ENCODE results near the gene LAPTM4A.
"Not testable (repeated sequence)": the region's sequence is repeated elsewhere in the genome, so short reads cannot be mapped to it uniquely, and the experiment has no call there.

LAPTM4A gene

GRCh38 chr2:20052861-20053281 lies 1.4 kb upstream of the LAPTM4A start:
- in situ Hi-C loops (cut with HindIII; ENCODE audit: low sequenced_read_pairs), result no loop called here

- in situ Hi-C loops (cut with HindIII; ENCODE audit: low sequenced_read_pairs), result no loop called here
Measured at GRCh38 chr2:20052229-20052851, 912 bp upstream of the LAPTM4A start.

- in situ Hi-C loops (cut with HindIII; ENCODE audit: low sequenced_read_pairs), result no loop called here
Measured at GRCh38 chr2:20050646-20051531, 539 bp downstream of the LAPTM4A start.

- in situ Hi-C loops (cut with HindIII; ENCODE audit: low sequenced_read_pairs), result no loop called here
Measured at GRCh38 chr2:20050104-20050645, 1.3 kb downstream of the LAPTM4A start.

- in situ Hi-C loops (cut with HindIII; ENCODE audit: low sequenced_read_pairs), result no loop called here
Measured at GRCh38 chr2:20049637-20050036, 1.8 kb downstream of the LAPTM4A start.

- in situ Hi-C loops (cut with HindIII; ENCODE audit: low sequenced_read_pairs), result no loop called here
Measured at GRCh38 chr2:20048488-20049448, 2.7 kb downstream of the LAPTM4A start.

GRCh38 chr2:20045712-20046292 lies 5.6 kb downstream of the LAPTM4A start:
- in situ Hi-C loops (cut with HindIII; ENCODE audit: low sequenced_read_pairs), result not testable (repeated sequence)

- in situ Hi-C loops (cut with HindIII; ENCODE audit: low sequenced_read_pairs), result no loop called here
Measured at GRCh38 chr2:20044778-20045177, 6.7 kb downstream of the LAPTM4A start.

- in situ Hi-C loops (cut with HindIII; ENCODE audit: low sequenced_read_pairs), result no loop called here
Measured at GRCh38 chr2:20042531-20042930, 8.9 kb downstream of the LAPTM4A start.

- in situ Hi-C loops (cut with HindIII; ENCODE audit: low sequenced_read_pairs), result no loop called here
Measured at GRCh38 chr2:20040489-20041172, 10.8 kb downstream of the LAPTM4A start.

- in situ Hi-C loops (cut with HindIII; ENCODE audit: low sequenced_read_pairs), result no loop called here
Measured at GRCh38 chr2:20037660-20038059, 13.8 kb downstream of the LAPTM4A start.

- in situ Hi-C loops (cut with HindIII; ENCODE audit: low sequenced_read_pairs), result no loop called here
Measured at GRCh38 chr2:20035955-20036666, 15.3 kb downstream of the LAPTM4A start.

- in situ Hi-C loops (cut with HindIII; ENCODE audit: low sequenced_read_pairs), result no loop called here
Measured at GRCh38 chr2:20034821-20035220, 16.6 kb downstream of the LAPTM4A start.

- in situ Hi-C loops (cut with HindIII; ENCODE audit: low sequenced_read_pairs), result no loop called here
Measured at GRCh38 chr2:20034218-20034617, 17.2 kb downstream of the LAPTM4A start.

GRCh38 chr2:20033322-20033721 lies 18.1 kb downstream of the LAPTM4A start:
- in situ Hi-C loops (cut with HindIII; ENCODE audit: low sequenced_read_pairs), result no loop called here

GRCh38 chr2:20030224-20030623 lies 21.2 kb downstream of the LAPTM4A start:
- in situ Hi-C loops (cut with HindIII; ENCODE audit: low sequenced_read_pairs), result no loop called here

GRCh38 chr2:20027705-20028434 lies 23.6 kb downstream of the LAPTM4A start:
- in situ Hi-C loops (cut with HindIII; ENCODE audit: low sequenced_read_pairs), result no loop called here

- in situ Hi-C loops (cut with HindIII; ENCODE audit: low sequenced_read_pairs), result no loop called here
Measured at GRCh38 chr2:20027260-20027677, 24.2 kb downstream of the LAPTM4A start.
